Measurements from ENCODE around the gene CDK6.

- no peak for TF ChIP-seq CTCF (IDR thresholded peaks at IDR 0.05; ENCODE audit: borderline replicate concordance, extremely low read depth, low read length, poor library complexity, severe bottlenecking)
- no peak for TF ChIP-seq EZH2 (IDR thresholded peaks at IDR 0.05; ENCODE audit: borderline replicate concordance, low read depth, low read length, severe bottlenecking)
These were observed 221.7 kb downstream of the CDK6 start for GRCh38 chr7:92614660-92615174.
